Activated CD4-positive, alpha-beta T cell treated with anti-CD3 and anti-CD28 coated beads for 48 hours (primary cell): ENCODE data around the gene SYT15B.
"Not testable (repeated sequence)": the region's sequence is repeated elsewhere in the genome, so short reads cannot be mapped to it uniquely, and the experiment has no call there.

Experiments used
- DNase-seq: peaks from one replicate; pipeline ENCODE4 v3.0.0-alpha.2; 2020

SYT15B gene

GRCh38 chr10:47725047-47725446 is 38.3 kb downstream of the SYT15B start:
- not testable (repeated sequence) for DNase-seq

- not testable (repeated sequence) for DNase-seq
Observed at GRCh38 chr10:47724119-47724518, 39.3 kb downstream of the SYT15B start.

GRCh38 chr10:47723362-47723761 is 40.0 kb downstream of the SYT15B start:
- not testable (repeated sequence) for DNase-seq

GRCh38 chr10:47717011-47717769 is 46.2 kb downstream of the SYT15B start:
- not testable (repeated sequence) for DNase-seq
